Measurements from ENCODE around the gene GIPC3.

- TF ChIP-seq CTCF (IDR thresholded peaks at IDR 0.05) (no peak), POLR2A (IDR thresholded peaks at IDR 0.05) (no peak), POLR2AphosphoS5 (IDR thresholded peaks at IDR 0.05) (no peak)
Observed at GRCh38 chr19:3589949-3590348, 4.7 kb downstream of the GIPC3 start.
